Astrocyte of the spinal cord (primary cell): ENCODE data around the gene PLXNA1.
A peak's percentile ranks its signal among the peaks of the same experiment; 100 is the strongest.

ENCODE experiments used
- DNase-seq: peaks from one replicate; pipeline ENCODE4 v3.0.0; 2011; ENCODE audit warnings: low read depth, low spot score
- H3K4me3 ChIP-seq: 2 replicates; pipeline ENCODE4 v1.5.1; 2011; ENCODE audit warnings: low read depth, mild to moderate bottlenecking, low read length, moderate library complexity
- in situ Hi-C: cut with HindIII; loops from 2 replicates; pipeline ENCODE4 v1.10.0; 2017; ENCODE audit warnings: low sequenced_read_pairs
- TF ChIP-seq, protein P1 (sequence below): IDR thresholded peaks from 2 replicates; pipeline ENCODE4 v1.5.1; 2012; ENCODE audit warnings: low read depth, mild to moderate bottlenecking, low read length, inconsistent platforms

The PLXNA1 gene

DNA sequence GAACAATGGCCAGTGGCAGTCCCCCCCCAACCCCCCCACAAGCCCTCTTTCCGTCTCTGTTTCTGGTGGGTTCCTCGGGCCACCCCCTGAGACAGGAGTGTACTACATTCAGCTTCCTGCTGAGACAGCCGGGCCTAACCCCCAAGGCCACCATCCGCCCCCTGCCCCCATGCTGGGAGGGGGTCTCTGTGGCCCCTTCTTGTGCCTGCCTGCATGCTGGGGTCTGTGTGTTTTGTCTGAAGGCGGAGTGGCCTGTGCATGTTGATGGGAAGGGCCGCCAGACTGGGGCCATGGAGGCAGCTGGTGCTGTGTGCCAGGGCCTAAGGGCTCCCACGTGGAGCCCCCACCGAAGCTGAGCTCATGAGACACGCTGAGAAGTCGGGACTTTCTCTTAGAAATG lies 26.6 kb downstream of the PLXNA1 start:
- in situ Hi-C loops: no loop called here
- no peak for DNase-seq
- H3K4me3 ChIP-seq: no peak overlapping the region
- TF ChIP-seq, protein P1, sequence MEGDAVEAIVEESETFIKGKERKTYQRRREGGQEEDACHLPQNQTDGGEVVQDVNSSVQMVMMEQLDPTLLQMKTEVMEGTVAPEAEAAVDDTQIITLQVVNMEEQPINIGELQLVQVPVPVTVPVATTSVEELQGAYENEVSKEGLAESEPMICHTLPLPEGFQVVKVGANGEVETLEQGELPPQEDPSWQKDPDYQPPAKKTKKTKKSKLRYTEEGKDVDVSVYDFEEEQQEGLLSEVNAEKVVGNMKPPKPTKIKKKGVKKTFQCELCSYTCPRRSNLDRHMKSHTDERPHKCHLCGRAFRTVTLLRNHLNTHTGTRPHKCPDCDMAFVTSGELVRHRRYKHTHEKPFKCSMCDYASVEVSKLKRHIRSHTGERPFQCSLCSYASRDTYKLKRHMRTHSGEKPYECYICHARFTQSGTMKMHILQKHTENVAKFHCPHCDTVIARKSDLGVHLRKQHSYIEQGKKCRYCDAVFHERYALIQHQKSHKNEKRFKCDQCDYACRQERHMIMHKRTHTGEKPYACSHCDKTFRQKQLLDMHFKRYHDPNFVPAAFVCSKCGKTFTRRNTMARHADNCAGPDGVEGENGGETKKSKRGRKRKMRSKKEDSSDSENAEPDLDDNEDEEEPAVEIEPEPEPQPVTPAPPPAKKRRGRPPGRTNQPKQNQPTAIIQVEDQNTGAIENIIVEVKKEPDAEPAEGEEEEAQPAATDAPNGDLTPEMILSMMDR: no peak

DNA sequence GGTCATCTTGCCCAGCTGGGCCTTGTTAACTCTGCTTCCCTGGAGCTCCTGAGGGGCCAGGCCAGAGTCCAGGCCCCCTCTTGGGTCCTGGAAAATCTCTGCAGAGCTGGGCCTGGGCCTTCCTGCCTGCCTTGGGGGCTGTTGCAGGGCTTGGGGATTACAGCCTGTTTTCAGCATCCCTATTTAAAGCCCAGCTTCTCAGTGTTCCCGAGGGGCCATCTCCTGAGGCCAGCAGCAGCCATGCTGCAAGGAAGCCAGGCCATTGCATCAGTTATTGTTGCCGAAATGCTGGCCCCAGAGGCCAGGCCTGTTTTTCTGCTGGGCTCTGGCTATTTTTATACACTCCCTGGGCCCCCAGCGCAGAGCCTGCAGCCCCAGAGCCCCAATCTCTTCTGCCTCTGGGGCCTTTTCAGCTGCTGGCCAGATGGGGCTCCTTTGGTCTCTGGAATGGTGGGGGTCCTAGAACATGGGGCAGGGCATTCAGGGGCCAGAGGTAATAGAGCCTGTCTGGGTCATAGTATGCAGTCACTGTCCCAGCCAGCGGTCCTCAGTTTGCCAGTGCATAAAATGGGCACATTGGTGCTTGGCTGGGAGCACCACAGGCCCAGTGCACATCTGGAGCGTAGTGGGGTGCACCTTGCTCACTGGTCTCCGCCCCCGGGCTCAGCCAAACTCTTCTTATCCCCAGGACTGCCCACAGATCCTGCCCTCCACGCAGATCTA lies 28.5 kb downstream of the PLXNA1 start:
- in situ Hi-C loops: no loop called here
- TF ChIP-seq, protein P1: no peak
- H3K4me3 ChIP-seq: no peak overlapping the region
- peak; percentile 53 for DNase-seq

DNA sequence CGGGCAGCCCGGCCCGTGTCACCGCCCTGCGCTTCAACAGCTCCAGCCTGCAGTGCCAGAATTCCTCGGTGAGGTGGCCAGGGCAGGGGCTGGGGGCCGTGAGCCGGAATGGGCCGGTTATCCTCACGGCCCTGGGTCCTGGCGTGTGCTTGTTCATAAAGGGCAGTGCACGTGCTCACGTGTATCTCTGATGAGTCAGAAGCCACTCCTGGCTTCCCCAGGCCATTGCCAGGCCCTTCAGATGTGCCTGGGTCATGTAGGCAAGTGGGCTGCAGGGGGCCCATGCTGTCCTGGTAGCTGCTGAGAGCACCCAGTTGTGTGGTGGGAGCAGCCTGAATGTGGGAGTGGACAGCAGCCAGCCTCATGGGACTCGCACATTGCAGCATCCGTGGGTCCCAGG lies 29.2 kb downstream of the PLXNA1 start:
- no peak for DNase-seq
- in situ Hi-C loops: no loop called here
- H3K4me3 ChIP-seq: no peak overlapping the region
- TF ChIP-seq, protein P1: no peak

DNA sequence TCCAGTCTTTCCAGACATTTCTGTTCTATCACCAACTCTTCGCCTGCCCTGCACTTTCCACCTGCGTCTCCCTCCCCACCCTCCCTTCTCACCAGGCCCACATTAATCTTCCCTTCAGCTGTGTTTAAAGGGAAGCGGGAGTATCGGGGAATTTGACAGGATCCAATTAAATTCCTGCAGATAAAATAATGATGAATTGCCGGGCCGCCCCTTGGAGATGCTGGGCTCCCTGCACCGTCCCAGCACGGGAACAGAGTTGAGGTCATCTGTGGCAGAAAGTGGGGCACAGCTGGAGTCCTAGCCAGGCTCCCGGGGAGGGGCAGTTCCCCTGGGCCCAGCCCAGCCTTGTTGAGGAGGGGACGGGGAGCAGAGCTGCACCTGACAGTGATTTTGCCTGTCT lies 30.3 kb downstream of the PLXNA1 start:
- DNase-seq: no peak
- TF ChIP-seq, protein P1: no peak
- in situ Hi-C loops: no loop called here
- H3K4me3 ChIP-seq: no peak overlapping the region

DNA sequence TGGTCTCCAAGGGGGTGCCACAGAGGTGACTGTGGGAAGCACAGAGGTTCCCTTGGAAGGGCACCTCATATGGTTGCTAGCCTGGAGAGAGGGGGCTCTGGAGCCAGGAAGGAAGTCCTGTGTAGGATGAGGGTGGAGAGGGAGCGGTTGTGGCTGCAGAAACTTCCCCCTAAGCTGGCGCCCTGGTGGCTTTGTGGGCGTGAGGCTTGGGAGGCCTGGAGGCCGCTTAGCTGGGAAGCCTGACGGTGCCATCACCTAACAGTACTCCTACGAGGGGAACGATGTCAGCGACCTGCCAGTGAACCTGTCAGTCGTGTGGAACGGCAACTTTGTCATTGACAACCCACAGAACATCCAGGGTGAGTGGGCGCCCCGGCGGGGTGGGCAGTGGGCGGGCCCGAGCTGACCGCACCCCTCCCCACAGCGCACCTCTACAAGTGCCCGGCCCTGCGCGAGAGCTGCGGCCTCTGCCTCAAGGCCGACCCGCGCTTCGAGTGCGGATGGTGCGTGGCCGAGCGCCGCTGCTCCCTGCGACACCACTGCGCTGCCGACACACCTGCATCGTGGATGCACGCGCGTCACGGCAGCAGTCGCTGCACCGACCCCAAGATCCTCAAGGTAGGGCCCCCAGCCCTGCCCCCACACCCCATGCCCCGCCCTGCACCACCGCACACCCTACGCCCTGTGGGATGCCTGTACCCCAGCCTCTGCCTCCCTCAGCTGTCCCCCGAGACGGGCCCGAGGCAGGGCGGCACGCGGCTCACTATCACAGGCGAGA lies 31.0 kb downstream of the PLXNA1 start:
- no peak overlapping the region for H3K4me3 ChIP-seq
- TF ChIP-seq, protein P1: no peak
- in situ Hi-C loops: no loop called here
- no peak for DNase-seq

DNA sequence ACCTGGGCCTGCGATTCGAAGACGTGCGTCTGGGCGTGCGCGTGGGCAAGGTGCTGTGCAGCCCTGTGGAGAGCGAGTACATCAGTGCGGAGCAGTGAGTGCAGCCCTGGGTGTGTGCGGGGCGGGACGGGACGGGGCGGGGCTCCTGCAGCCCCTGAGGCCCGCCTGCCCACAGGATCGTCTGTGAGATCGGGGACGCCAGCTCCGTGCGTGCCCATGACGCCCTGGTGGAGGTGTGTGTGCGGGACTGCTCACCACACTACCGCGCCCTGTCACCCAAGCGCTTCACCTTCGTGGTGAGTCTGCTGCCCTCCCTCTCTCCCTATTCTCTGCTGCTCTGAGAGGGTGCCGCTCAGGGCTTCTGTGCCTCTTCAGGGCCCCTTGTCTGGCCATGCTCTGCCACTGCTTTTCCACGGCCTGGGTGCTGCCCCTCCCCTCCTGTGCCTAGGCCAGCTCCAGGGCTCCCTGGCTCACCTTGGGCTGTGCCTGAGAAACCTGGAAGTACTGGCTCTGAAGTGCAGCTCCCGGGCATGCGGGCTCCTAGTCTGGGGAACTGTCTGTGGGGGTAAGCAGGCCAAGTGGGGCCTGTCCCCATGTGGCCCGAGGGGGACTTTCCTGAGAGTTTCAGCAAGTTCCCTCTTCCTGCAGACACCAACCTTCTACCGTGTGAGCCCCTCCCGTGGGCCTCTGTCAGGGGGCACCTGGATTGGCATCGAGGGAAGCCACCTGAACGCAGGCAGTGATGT lies 31.8 kb downstream of the PLXNA1 start:
- TF ChIP-seq, protein P1: no peak
- in situ Hi-C loops: no loop called here
- no peak overlapping the region for H3K4me3 ChIP-seq
- no peak for DNase-seq
